NCI-H1436 treated with DMSO at 0.1 percent for 48 hours (cell line): ENCODE measurements around the gene TCOF1.

ENCODE experiments used
- DNase-seq: peaks from one replicate; lab custom pipeline; 2025; lab: John Stamatoyannopoulos, UW

The TCOF1 gene

GRCh38 chr5:150391064-150391834, 33.8 kb downstream of the TCOF1 start:
- DNase-seq = no peak

- no peak for DNase-seq
Measured at GRCh38 chr5:150391986-150392385, 34.5 kb downstream of the TCOF1 start.

- DNase-seq = no peak
Measured at GRCh38 chr5:150392680-150393079, 35.2 kb downstream of the TCOF1 start.

- no peak for DNase-seq
Measured at GRCh38 chr5:150393096-150393645, 35.7 kb downstream of the TCOF1 start.

GRCh38 chr5:150394131-150394530, 36.6 kb downstream of the TCOF1 start:
- DNase-seq = no peak

GRCh38 chr5:150394912-150395687, 37.6 kb downstream of the TCOF1 start:
- no peak for DNase-seq

GRCh38 chr5:150395688-150395975, 38.1 kb downstream of the TCOF1 start:
- no peak for DNase-seq

- DNase-seq = no peak
Measured at GRCh38 chr5:150396267-150396666, 38.8 kb downstream of the TCOF1 start.

- DNase-seq = no peak
Measured at GRCh38 chr5:150397146-150397781, 39.8 kb downstream of the TCOF1 start.

- DNase-seq = no peak
Measured at GRCh38 chr5:150397782-150398721, 40.6 kb downstream of the TCOF1 start.

- no peak for DNase-seq
Measured at GRCh38 chr5:150398722-150399523, 41.4 kb downstream of the TCOF1 start.

GRCh38 chr5:150399524-150400211, 42.2 kb downstream of the TCOF1 start:
- no peak for DNase-seq

GRCh38 chr5:150400316-150401075, 43.0 kb downstream of the TCOF1 start:
- DNase-seq = no peak

GRCh38 chr5:150401076-150401375, 43.5 kb downstream of the TCOF1 start:
- no peak for DNase-seq

- DNase-seq = no peak
Measured at GRCh38 chr5:150401376-150402228, 44.1 kb downstream of the TCOF1 start.

- no peak for DNase-seq
Measured at GRCh38 chr5:150402229-150402773, 44.8 kb downstream of the TCOF1 start.

GRCh38 chr5:150402901-150403342, 45.4 kb downstream of the TCOF1 start:
- no peak for DNase-seq

GRCh38 chr5:150404121-150404520, 46.6 kb downstream of the TCOF1 start:
- DNase-seq = no peak
